Hippocampal formation (tissue), 2 donors: Measurements from ENCODE around the gene HNRNPDL.
"Not testable (repeated sequence)": the region's sequence is repeated elsewhere in the genome, so short reads cannot be mapped to it uniquely, and the experiment has no call there.

ENCODE experiments used
- DNase-seq, 2 donors: peaks; one replicate each; lab custom pipeline; 2025; lab: John Stamatoyannopoulos, UW

Gene HNRNPDL

GRCh38 chr4:82386312-82386711 lies 44.0 kb downstream of the HNRNPDL start:
- not testable (repeated sequence) for DNase-seq

DNA sequence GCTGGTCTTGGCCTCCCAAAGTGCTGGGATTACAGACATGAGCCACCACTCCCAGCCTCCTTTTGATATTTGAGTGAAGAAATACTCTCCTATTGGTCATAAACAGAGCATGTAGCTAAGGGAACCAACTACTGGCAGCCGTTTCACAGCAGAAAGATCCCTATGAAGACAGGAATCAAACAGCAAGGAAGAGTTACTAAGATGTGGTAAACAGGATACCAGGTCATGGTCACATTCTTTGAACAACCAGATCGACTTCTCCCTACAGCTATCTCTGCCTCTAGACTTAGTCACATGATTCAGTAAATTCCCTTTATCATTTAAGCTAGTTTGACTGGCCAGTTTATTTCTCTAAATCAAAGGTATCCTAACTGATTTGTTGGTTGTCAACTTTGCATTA lies 47.5 kb downstream of the HNRNPDL start:
- no peak for DNase-seq

- no peak for DNase-seq
Observed at GRCh38 chr4:82381661-82382296, 48.5 kb downstream of the HNRNPDL start.

- DNase-seq = no peak
Observed at GRCh38 chr4:82381235-82381634, 49.0 kb downstream of the HNRNPDL start.

DNA sequence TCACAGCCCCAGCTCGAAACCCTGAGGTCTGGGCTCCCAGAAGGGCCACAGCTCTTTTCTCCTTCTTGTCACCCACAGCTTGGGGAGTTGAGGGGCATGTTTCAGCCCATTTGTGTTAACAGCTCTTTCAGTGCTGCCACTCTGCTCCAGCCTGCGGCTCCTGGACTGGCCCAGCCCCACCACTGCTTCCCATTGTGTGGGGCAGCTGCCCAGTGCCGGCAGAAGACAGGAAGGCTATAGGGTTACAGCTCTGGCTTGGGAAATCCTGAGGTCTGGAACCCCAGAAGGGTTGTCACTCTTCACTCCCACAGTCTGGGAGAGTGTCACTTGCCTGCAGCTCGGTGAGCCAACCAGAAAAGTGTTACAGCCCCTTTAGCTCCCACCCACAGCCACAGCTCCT lies 49.4 kb downstream of the HNRNPDL start:
- DNase-seq = no peak

- peak in 1 of 2 donors; percentile 38 for DNase-seq
Observed at GRCh38 chr4:82380344-82380743, 49.9 kb downstream of the HNRNPDL start.

- DNase-seq = no peak
Observed at GRCh38 chr4:82376109-82376508, 54.2 kb downstream of the HNRNPDL start.

DNA sequence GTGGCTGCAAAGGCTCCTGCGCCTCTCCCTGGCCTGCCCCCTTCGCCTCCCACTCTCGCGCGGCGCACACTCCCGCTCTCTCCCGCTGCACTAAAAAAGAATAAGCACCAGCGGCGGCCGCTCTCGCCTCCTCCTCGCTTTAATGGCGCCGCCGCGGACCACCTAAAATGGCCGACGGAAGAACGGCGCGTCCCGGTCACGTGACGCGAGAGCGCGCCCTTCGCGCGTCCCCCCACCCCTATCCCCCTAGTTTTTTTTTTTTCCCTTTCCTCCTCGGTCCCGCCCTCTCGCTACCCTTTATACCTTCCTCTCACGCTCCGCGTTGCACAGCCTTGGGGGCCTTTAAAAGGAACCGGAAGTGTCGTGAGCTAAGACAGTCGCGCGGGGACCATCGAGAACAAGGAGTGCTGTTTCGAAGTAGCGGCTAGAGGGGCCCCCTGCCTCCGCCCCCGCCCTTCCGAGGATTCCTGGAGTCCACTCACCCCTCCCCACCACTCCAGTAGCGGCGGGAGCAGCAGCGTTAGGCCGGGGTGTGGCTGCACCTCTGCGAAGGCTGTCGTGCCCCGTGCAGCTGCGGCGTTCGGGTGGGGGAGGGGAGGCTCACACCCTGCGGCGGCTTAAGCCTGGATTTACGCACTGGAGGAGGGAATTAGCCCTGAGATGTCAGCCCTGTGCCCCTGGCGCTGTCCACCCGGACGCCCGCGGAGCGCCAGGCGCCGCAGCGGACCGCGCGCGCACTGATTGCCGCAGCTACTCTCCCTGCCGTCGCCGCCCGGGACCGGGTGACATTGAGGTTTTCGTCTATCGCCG lies 56.2 kb downstream of the HNRNPDL start, which contains the start of gene HNRNPD:
TSS of gene HNRNPD (minus strand) at position 176 of the 810 bp plus-strand sequence. CDS start 313 bp downstream, outside the sequence.
- peak; percentile 96 to 100 for DNase-seq

GRCh38 chr4:82373486-82373815 lies 56.8 kb downstream of the HNRNPDL start:
- peak in 1 of 2 donors; percentile 60 for DNase-seq
